ENCODE data around the gene TMEM9.

The TMEM9 gene

GRCh38 chr1:201085902-201086735 is 68.2 kb downstream of the TMEM9 start:
- no peak overlapping the region for H3K27ac ChIP-seq
- no peaks in the 10 kb centered on the region for H3K9me3 ChIP-seq (ENCODE audit: low read depth, low read length)
- no peak for DNase-seq (ENCODE audit: low read depth, low spot score)
- H3K9ac ChIP-seq (ENCODE audit: insufficient read length) = no peak overlapping the region
- no peaks in the 10 kb centered on the region for H3K36me3 ChIP-seq (ENCODE audit: insufficient read depth, low read length)
- H3K4me3 ChIP-seq = no peak overlapping the region
- TF ChIP-seq EZH2 (IDR thresholded peaks at IDR 0.05) (no peak), FOXP2 (optimal IDR thresholded peaks at IDR 0.05; ENCODE audit: control extremely low read depth, extremely low read length, insufficient read depth) (no peak), POLR2AphosphoS5 (IDR thresholded peaks at IDR 0.05; ENCODE audit: borderline replicate concordance, low read depth, low read length) (no peak)

All from SK-N-MC (cell line).